ENCODE measurements around the gene CLASRP.

DNA sequence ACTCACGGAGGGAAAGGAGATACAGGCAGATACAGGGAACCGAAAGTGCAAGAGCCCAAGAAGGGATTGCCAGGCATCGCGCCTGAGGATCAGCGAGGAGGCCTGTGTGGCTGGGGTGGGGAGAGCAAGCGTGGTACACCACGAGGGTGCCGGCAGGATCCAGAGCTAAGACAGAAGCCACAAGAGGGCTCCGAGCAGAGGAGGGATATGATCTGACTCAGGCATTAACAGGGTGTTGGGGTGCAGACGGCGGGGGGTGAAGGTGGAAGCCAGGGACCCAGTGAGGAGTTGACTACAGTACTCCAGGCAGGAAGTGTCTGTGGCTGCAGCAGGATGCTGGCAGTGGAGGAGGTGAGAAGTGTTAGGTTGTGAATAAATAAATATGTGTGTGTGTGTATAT is 48.7 kb downstream of the CLASRP start:
- TF ChIP-seq, protein P1, sequence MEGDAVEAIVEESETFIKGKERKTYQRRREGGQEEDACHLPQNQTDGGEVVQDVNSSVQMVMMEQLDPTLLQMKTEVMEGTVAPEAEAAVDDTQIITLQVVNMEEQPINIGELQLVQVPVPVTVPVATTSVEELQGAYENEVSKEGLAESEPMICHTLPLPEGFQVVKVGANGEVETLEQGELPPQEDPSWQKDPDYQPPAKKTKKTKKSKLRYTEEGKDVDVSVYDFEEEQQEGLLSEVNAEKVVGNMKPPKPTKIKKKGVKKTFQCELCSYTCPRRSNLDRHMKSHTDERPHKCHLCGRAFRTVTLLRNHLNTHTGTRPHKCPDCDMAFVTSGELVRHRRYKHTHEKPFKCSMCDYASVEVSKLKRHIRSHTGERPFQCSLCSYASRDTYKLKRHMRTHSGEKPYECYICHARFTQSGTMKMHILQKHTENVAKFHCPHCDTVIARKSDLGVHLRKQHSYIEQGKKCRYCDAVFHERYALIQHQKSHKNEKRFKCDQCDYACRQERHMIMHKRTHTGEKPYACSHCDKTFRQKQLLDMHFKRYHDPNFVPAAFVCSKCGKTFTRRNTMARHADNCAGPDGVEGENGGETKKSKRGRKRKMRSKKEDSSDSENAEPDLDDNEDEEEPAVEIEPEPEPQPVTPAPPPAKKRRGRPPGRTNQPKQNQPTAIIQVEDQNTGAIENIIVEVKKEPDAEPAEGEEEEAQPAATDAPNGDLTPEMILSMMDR (IDR thresholded peaks at IDR 0.05) = no peak
- no peak for TF ChIP-seq ZFX (IDR thresholded peaks at IDR 0.05; ENCODE audit: borderline replicate concordance)
